ENCODE results near the gene ADAM11.

The ADAM11 gene

GRCh38 chr17:44830359-44831288 is 71.8 kb downstream of the ADAM11 start:
- DNase-seq (ENCODE audit: low spot score): peak; percentile 38

GRCh38 chr17:44831371-44831770 is 72.6 kb downstream of the ADAM11 start:
- DNase-seq (ENCODE audit: low spot score): no peak

Small RNA genes within 50 kb of the gene (small RNA-seq; reads per million reads assigned to genes)
- 0 reads per million in 2 experiments for gene RN7SL819P

All from SK-N-DZ (cell line).